ENCODE measurements around the gene UCHL1.

GRCh38 chr4:41308398-41308797 is 51.7 kb downstream of the UCHL1 start:
- TF ChIP-seq MAX (IDR thresholded peaks at IDR 0.05), result no peak
- TF ChIP-seq REST (IDR thresholded peaks at IDR 0.05; ENCODE audit: low read depth), result no peak
- no peak for TF ChIP-seq RAD21 (IDR thresholded peaks at IDR 0.05; ENCODE audit: low read depth)
- TF ChIP-seq YY1 (IDR thresholded peaks at IDR 0.05; ENCODE audit: low read depth), result no peak
- no peak for TF ChIP-seq CREB1 (IDR thresholded peaks at IDR 0.05; ENCODE audit: low read depth)
- TF ChIP-seq EGR1 (IDR thresholded peaks at IDR 0.05), result no peak
- no peak for TF ChIP-seq USF1 (IDR thresholded peaks at IDR 0.05)
- TF ChIP-seq TAF1 (IDR thresholded peaks at IDR 0.05; ENCODE audit: low read depth), result no peak
- TF ChIP-seq TEAD4 (IDR thresholded peaks at IDR 0.05), result no peak
- TF ChIP-seq CEBPB (IDR thresholded peaks at IDR 0.05), result no peak
- no peak for TF ChIP-seq EP300 (IDR thresholded peaks at IDR 0.05; ENCODE audit: borderline replicate concordance)
